NB4 (cell line): ENCODE measurements around the gene SERPINA1.

ENCODE experiments used
- CTCF ChIP-seq: IDR thresholded peaks from one replicate; pipeline ENCODE4 v1.5.1; 2012; ENCODE audit warnings: low read depth, low read length
- POLR2A ChIP-seq: IDR thresholded peaks from 2 replicates; pipeline ENCODE4 v1.6.1; 2011; ENCODE audit warnings: mild to moderate bottlenecking; ENCODE audit not compliant: insufficient read length; ENCODE audit errors: extremely low read depth

- no peak for TF ChIP-seq CTCF
- no peak for TF ChIP-seq POLR2A
These were observed 5.4 kb downstream of the SERPINA1 start for GRCh38 chr14:94382716-94383596.
